ENCODE measurements around the gene RNF167. TPM values are rescaled to one million over a fixed set of nuclear protein-coding genes. Genes with fewer than 3 reads are reported as not detected.

RNF167 gene
- polyA plus RNA-seq, 1 donor from 2014 or later = 27.3 TPM

GRCh38 chr17:4967539-4968485 lies 27.7 kb downstream of the RNF167 start, which contains the start of gene SPAG7:
TSS of gene SPAG7 (minus strand) at chr17:4967817. CDS start at chr17:4967804, 13 bp downstream.
- Mint-ChIP-seq H3K27me3 (no peaks in the 10 kb centered on the region), H3K36me3 (peaks cover 3% of the 10 kb centered on the region), H3K9me3 (no peaks in the 10 kb centered on the region), H3K4me1 (peaks cover 6 to 22% (median 7%) of the 10 kb centered on the region in 3 donors), H3K4me3 (no peak within 1 kb of the TSS), H3K27ac (peak within 1 kb of the TSS in 2 of 3 donors; percentile 23 to 94)

GRCh38 chr17:4968486-4969046 lies 28.5 kb downstream of the RNF167 start:
- Mint-ChIP-seq H3K27ac (no peak overlapping the region), H3K9me3 (no peaks in the 10 kb centered on the region), H3K4me3 (peak overlapping the region in 1 of 4 donors; percentile 54), H3K27me3 (no peaks in the 10 kb centered on the region), H3K36me3 (peaks cover 3% of the 10 kb centered on the region), H3K4me1 (peaks cover 5 to 22% (median 6%) of the 10 kb centered on the region in 3 donors)

GRCh38 chr17:4969047-4969550 lies 29.0 kb downstream of the RNF167 start:
- Mint-ChIP-seq H3K9me3 (no peaks in the 10 kb centered on the region), H3K4me3 (peak overlapping the region in 2 of 4 donors; percentile 48 to 54), H3K36me3 (peaks cover 3% of the 10 kb centered on the region), H3K4me1 (peaks cover 5 to 22% (median 6%) of the 10 kb centered on the region in 3 donors), H3K27ac (peak overlapping the region in 1 of 3 donors; percentile 36), H3K27me3 (no peaks in the 10 kb centered on the region)

- Mint-ChIP-seq H3K27me3 (no peaks in the 10 kb centered on the region), H3K4me3 (peak overlapping the region in 3 of 4 donors; percentile 48 to 81 (median 54)), H3K4me1 (peaks cover 5 to 22% (median 6%) of the 10 kb centered on the region in 3 donors), H3K9me3 (no peaks in the 10 kb centered on the region), H3K27ac (peak overlapping the region in 2 of 3 donors; percentile 36 to 67), H3K36me3 (peaks cover 3% of the 10 kb centered on the region)
These were observed 29.6 kb downstream of the RNF167 start for GRCh38 chr17:4969551-4970173.

- Mint-ChIP-seq H3K4me1 (peaks cover 5 to 21% (median 6%) of the 10 kb centered on the region in 3 donors), H3K9me3 (no peaks in the 10 kb centered on the region), H3K36me3 (peaks cover 2% of the 10 kb centered on the region), H3K27me3 (no peaks in the 10 kb centered on the region), H3K4me3 (peak overlapping the region in 1 of 4 donors; percentile 64), H3K27ac (peak overlapping the region in 1 of 3 donors; percentile 67)
These were observed 30.2 kb downstream of the RNF167 start for GRCh38 chr17:4970273-4970672.

- H3K4me1 Mint-ChIP-seq = peaks cover 0 to 11% (median 2%) of the 10 kb centered on the region in 3 donors
- no peaks in the 10 kb centered on the region for H3K9me3 Mint-ChIP-seq
- H3K4me3 Mint-ChIP-seq = no peak overlapping the region
- H3K36me3 Mint-ChIP-seq = no peaks in the 10 kb centered on the region
- peak overlapping the region in 1 of 3 donors; percentile 31 for H3K27ac Mint-ChIP-seq
- no peaks in the 10 kb centered on the region for H3K27me3 Mint-ChIP-seq
These were observed 31.8 kb downstream of the RNF167 start for GRCh38 chr17:4971826-4972225.

GRCh38 chr17:4972322-4972721 lies 32.3 kb downstream of the RNF167 start:
- H3K4me3 Mint-ChIP-seq = no peak overlapping the region

GRCh38 chr17:4972752-4973151 lies 32.7 kb downstream of the RNF167 start:
- Mint-ChIP-seq H3K27ac (no peak overlapping the region), H3K4me1 (peaks cover 0 to 11% (median 2%) of the 10 kb centered on the region in 3 donors), H3K9me3 (no peaks in the 10 kb centered on the region), H3K27me3 (no peaks in the 10 kb centered on the region), H3K4me3 (no peak overlapping the region), H3K36me3 (no peaks in the 10 kb centered on the region)

More at GRCh38 chr17:4972322-4972721, 32.3 kb downstream of the RNF167 start:
- Mint-ChIP-seq H3K4me1 (peaks cover 0 to 11% (median 2%) of the 10 kb centered on the region in 3 donors), H3K9me3 (no peaks in the 10 kb centered on the region), H3K27ac (peak overlapping the region in 1 of 3 donors; percentile 31), H3K27me3 (no peaks in the 10 kb centered on the region), H3K36me3 (no peaks in the 10 kb centered on the region)

- peak overlapping the region in 1 of 3 donors; percentile 50 for H3K27ac Mint-ChIP-seq
- peaks cover 2 to 14% (median 2%) of the 10 kb centered on the region in 3 donors for H3K4me1 Mint-ChIP-seq
- H3K27me3 Mint-ChIP-seq = no peaks in the 10 kb centered on the region
- H3K9me3 Mint-ChIP-seq = no peaks in the 10 kb centered on the region
- H3K36me3 Mint-ChIP-seq = no peaks in the 10 kb centered on the region
- H3K4me3 Mint-ChIP-seq = no peak overlapping the region
These were observed 33.4 kb downstream of the RNF167 start for GRCh38 chr17:4973256-4974114.

- no peaks in the 10 kb centered on the region for H3K36me3 Mint-ChIP-seq
- no peak overlapping the region for H3K4me3 Mint-ChIP-seq
- no peaks in the 10 kb centered on the region for H3K27me3 Mint-ChIP-seq
- peaks cover 5 to 14% (median 8%) of the 10 kb centered on the region in 3 donors for H3K4me1 Mint-ChIP-seq
- H3K9me3 Mint-ChIP-seq = no peaks in the 10 kb centered on the region
- peak overlapping the region in 1 of 3 donors; percentile 50 for H3K27ac Mint-ChIP-seq
These were observed 34.1 kb downstream of the RNF167 start for GRCh38 chr17:4974115-4974670.

- Mint-ChIP-seq H3K36me3 (peaks cover 8% of the 10 kb centered on the region), H3K4me1 (peaks cover 16 to 26% (median 19%) of the 10 kb centered on the region in 3 donors), H3K27me3 (no peaks in the 10 kb centered on the region), H3K4me3 (peak overlapping the region in 3 of 4 donors; percentile 5 to 71 (median 71)), H3K27ac (peak overlapping the region; percentile 7 to 76 (median 57)), H3K9me3 (no peaks in the 10 kb centered on the region)
These were observed 38.7 kb downstream of the RNF167 start for GRCh38 chr17:4978726-4979125.

- peak overlapping the region in 3 of 4 donors; percentile 34 to 58 (median 37) for H3K4me3 Mint-ChIP-seq
- peaks cover 8% of the 10 kb centered on the region for H3K36me3 Mint-ChIP-seq
- peak overlapping the region; percentile 27 to 88 (median 30) for H3K27ac Mint-ChIP-seq
- peaks cover 20 to 31% (median 20%) of the 10 kb centered on the region in 3 donors for H3K4me1 Mint-ChIP-seq
- H3K27me3 Mint-ChIP-seq = no peaks in the 10 kb centered on the region
- no peaks in the 10 kb centered on the region for H3K9me3 Mint-ChIP-seq
These were observed 40.7 kb downstream of the RNF167 start for GRCh38 chr17:4980644-4981216.

- peaks cover 8% of the 10 kb centered on the region for H3K36me3 Mint-ChIP-seq
- H3K27me3 Mint-ChIP-seq = no peaks in the 10 kb centered on the region
- peaks cover 24 to 38% (median 28%) of the 10 kb centered on the region in 3 donors for H3K4me1 Mint-ChIP-seq
- no peaks in the 10 kb centered on the region for H3K9me3 Mint-ChIP-seq
- H3K27ac Mint-ChIP-seq = peak overlapping the region in 1 of 3 donors; percentile 1
- peak overlapping the region in 1 of 4 donors; percentile 7 for H3K4me3 Mint-ChIP-seq
These were observed 42.2 kb downstream of the RNF167 start for GRCh38 chr17:4982305-4982704.
